Measurements from ENCODE around the gene PCP4L1. TPM values are rescaled to one million over a fixed set of nuclear protein-coding genes. Genes with fewer than 3 reads are reported as not detected.
"Not testable (repeated sequence)": the region's sequence is repeated elsewhere in the genome, so short reads cannot be mapped to it uniquely, and the experiment has no call there.

PCP4L1 gene
- total RNA-seq, 1 donor from 2014 or later: 8.2 TPM

DNA sequence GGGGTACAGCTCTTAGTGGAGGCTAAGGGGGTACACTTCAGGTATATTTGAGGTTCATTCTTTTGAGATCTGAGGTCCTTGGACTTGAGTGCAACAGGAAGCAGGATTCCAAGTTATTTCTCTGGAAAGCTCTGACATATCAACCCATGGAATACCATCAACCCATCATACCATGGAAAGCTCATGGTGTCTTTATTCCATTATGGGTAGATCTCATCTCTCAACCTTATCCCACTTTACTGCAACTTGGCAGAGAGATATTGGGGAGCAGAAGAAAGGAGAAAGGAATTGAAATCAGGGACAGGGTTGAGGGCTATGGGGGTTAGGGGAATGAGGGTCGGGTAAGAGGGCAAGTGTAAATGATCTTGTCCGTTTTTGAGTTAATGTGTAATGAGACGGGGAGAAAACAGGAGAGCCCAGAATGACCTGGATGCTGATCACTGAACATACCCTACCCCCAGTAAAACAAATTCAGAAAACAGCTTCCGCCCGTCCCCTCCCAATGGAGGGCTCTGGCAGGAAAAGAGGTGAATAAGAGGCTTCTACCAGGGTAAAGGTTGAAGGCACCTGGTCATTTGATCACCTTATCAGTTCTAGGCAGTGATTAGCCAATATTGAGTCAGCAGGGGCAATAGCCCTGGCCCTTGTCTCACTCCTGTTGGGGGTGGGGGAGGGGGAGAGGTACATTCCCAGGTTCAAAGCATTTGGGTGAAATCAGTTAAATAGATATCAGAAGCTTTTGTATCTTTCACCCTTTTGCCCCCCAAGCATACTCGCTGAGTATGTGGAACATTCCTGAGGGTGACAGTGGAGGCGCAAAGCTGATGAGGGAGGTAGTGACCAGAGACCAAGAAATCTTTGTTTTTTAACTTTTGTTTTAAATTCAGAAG lies 34.5 kb upstream of the PCP4L1 start:
- Histone ChIP-seq H3K27me3 (no peaks in the 10 kb centered on the region), H3K27ac (no peak overlapping the region), H3K4me1 (peaks cover 21% of the 10 kb centered on the region), H3K9me3 (no peaks in the 10 kb centered on the region), H3K36me3 (peaks cover 13% of the 10 kb centered on the region), H3K4me3 (no peak overlapping the region)
- intact Hi-C loops (cut with DNase I): loop anchor here (10.0 kb wide), 1 partner anchor 161 kb away; no protein-coding TSS in a partner anchor
- ATAC-seq: no peak
- TF ChIP-seq, protein P1, sequence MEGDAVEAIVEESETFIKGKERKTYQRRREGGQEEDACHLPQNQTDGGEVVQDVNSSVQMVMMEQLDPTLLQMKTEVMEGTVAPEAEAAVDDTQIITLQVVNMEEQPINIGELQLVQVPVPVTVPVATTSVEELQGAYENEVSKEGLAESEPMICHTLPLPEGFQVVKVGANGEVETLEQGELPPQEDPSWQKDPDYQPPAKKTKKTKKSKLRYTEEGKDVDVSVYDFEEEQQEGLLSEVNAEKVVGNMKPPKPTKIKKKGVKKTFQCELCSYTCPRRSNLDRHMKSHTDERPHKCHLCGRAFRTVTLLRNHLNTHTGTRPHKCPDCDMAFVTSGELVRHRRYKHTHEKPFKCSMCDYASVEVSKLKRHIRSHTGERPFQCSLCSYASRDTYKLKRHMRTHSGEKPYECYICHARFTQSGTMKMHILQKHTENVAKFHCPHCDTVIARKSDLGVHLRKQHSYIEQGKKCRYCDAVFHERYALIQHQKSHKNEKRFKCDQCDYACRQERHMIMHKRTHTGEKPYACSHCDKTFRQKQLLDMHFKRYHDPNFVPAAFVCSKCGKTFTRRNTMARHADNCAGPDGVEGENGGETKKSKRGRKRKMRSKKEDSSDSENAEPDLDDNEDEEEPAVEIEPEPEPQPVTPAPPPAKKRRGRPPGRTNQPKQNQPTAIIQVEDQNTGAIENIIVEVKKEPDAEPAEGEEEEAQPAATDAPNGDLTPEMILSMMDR (IDR thresholded peaks at IDR 0.05): no peak
- no peak for DNase-seq

DNA sequence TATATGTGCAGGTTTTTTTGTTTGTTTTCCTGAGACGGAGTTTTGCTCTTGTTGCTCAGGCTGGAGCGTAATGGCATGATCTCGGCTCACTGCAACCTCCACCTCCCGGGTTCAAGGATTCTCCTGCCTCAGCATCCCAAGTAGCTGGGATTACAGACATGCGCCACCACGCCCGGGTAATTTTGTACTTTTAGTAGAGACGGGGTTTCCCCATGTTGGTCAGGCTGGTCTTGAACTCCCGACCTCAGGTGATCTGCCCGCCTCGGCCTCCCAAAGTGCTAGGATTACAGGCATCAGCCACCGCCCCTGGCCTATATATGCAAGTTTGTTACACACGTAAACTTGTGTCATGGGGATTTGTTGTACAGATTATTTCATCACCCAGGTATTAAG lies 33.9 kb upstream of the PCP4L1 start:
- H3K4me3 ChIP-seq, H3K27me3 ChIP-seq, DNase-seq, H3K27ac ChIP-seq, ATAC-seq, H3K9me3 ChIP-seq: not testable (repeated sequence)
- intact Hi-C loops (cut with DNase I): loop anchor here (10.0 kb wide), 1 partner anchor 160 kb away; no protein-coding TSS in a partner anchor
- Histone ChIP-seq H3K4me1 (peaks cover 21% of the 10 kb centered on the region), H3K36me3 (peaks cover 19% of the 10 kb centered on the region)

DNA sequence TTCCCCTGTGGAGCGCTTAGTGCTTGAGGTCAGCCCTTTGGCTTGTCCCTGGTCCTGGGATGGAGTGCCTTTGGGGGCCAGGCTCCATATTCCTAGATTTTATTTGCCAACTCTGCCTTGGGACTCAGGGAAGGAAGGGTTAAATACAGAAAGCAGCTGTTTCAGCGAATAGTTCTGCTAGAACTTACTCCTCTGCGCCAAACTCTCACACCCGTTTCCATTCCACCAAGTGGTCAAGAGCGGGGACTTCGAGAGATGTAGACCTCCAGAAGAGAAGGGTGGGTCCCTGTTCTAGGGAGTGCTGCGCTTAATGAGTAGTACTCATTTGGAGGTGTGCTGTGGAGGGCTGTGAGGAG lies 33.4 kb upstream of the PCP4L1 start:
- DNase-seq (no peak), ATAC-seq (no peak)
- TF ChIP-seq, protein P1 (IDR thresholded peaks at IDR 0.05): no peak
- Histone ChIP-seq H3K27ac (peak overlapping the region; percentile 66), H3K36me3 (peaks cover 22% of the 10 kb centered on the region), H3K4me1 (peaks cover 21% of the 10 kb centered on the region), H3K27me3 (no peaks in the 10 kb centered on the region), H3K9me3 (no peaks in the 10 kb centered on the region), H3K4me3 (no peak overlapping the region)
- intact Hi-C loops (cut with DNase I): loop anchor here (10.0 kb wide), 1 partner anchor 160 kb away; no protein-coding TSS in a partner anchor

DNA sequence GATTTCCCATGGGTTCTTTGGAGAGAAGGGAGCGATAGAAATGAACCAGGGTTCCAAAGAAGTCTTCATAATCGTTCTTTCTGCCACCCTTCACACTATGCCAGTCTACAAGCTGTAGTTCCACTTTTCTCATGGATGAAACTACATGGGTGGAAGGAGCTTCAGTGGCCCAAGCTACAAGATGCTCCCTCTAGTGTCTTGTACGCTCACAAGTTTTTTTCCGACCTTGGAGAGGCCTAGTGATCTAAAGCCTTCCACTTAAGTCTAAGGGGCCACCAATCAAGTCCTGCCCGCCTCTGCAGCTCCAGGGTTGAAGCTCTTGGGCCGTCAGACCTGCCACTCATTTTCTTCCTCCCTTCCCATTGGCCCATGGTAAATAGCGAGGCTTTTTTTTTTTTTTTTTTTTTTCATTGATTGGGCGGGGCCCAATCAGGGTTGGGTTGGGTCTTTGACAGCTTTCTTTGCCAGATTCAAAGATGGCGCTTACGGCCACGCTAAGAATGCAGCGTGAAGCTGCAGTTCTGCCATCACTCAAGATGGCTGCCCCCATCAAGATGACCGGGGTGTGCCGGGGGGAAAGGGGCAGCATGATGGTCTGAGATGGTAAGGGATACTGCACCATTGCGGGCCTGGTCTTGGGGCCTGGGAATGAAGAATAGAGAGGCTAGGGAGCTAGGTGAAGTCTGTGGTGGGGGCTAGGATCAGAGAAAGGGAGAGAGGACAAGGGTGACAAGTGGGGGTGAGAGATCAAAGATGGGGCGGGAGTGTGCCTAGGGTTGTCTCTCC lies 32.8 kb upstream of the PCP4L1 start, which contains the start of gene TOMM40L:
Gene TOMM40L (plus strand): TSS at position 527 of the 786 bp plus-strand sequence. CDS start 430 bp downstream, outside the sequence.
- no peaks in the 10 kb centered on the region for H3K9me3 ChIP-seq
- peak within 1 kb of the TSS; percentile 75 for H3K4me3 ChIP-seq
- H3K4me1 ChIP-seq: peaks cover 21% of the 10 kb centered on the region
- peak; percentile 91 for DNase-seq
- H3K27me3 ChIP-seq: no peaks in the 10 kb centered on the region
- peaks cover 22% of the 10 kb centered on the region for H3K36me3 ChIP-seq
- TF ChIP-seq, protein P1 (IDR thresholded peaks at IDR 0.05): peak; percentile 55
- intact Hi-C loops (cut with DNase I): loop anchor here (10.0 kb wide), 1 partner anchor 159 kb away; no protein-coding TSS in a partner anchor
- peak within 1 kb of the TSS; percentile 66 for H3K27ac ChIP-seq
- peak; percentile 94 for ATAC-seq

DNA sequence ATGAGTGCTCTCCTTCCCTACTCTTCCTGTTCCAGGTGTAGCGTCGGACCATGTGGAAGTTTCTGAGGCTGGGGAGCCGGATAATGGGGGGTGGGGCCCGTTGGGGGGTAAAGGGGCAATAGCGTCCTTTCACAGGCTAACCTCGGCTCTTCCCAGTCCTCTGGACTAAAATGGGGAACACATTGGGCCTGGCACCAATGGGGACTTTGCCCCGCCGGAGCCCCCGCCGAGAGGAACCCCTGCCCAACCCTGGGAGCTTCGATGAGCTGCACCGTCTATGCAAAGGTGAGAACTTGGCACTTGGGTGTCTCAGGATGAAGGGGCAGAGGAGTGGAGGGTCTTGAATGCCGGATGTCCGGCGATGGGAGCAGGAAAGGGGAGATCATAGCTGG lies 32.2 kb upstream of the PCP4L1 start:
- intact Hi-C loops (cut with DNase I): loop anchor here (10.0 kb wide), 1 partner anchor 158 kb away; no protein-coding TSS in a partner anchor
- H3K36me3 ChIP-seq: peaks cover 22% of the 10 kb centered on the region
- H3K9me3 ChIP-seq: no peaks in the 10 kb centered on the region
- peaks cover 21% of the 10 kb centered on the region for H3K4me1 ChIP-seq
- peak overlapping the region; percentile 75 for H3K4me3 ChIP-seq
- no peak for ATAC-seq
- TF ChIP-seq, protein P1 (IDR thresholded peaks at IDR 0.05): no peak
- peak overlapping the region; percentile 47 for H3K27ac ChIP-seq
- H3K27me3 ChIP-seq: no peaks in the 10 kb centered on the region
- DNase-seq: no peak
